Mammary epithelial cell (primary cell): ENCODE results near the gene DENND1A.

Experiments
- EZH2 ChIP-seq: IDR thresholded peaks from 2 replicates; pipeline ENCODE4 v1.6.1; 2012; ENCODE audit warnings: low read length, inconsistent platforms, borderline replicate concordance
- TF ChIP-seq, protein P1 (sequence below), 2 donors: IDR thresholded peaks in 1 of 2; conservative IDR thresholded peaks in 1 of 2; 2 replicates each; pipeline ENCODE4 v1.5.1; 2011 to 2012; ENCODE audit warnings: inconsistent platforms in 2 of 2, low read length in 2 of 2, mild to moderate bottlenecking in 2 of 2, control low read depth in 1 of 2, low read depth in 1 of 2; ENCODE audit not compliant: insufficient read depth in 1 of 2; ENCODE audit errors: extremely low read depth in 1 of 2

GRCh38 chr9:123651273-123651672 is 278.7 kb downstream of the DENND1A start:
- TF ChIP-seq, protein P1, sequence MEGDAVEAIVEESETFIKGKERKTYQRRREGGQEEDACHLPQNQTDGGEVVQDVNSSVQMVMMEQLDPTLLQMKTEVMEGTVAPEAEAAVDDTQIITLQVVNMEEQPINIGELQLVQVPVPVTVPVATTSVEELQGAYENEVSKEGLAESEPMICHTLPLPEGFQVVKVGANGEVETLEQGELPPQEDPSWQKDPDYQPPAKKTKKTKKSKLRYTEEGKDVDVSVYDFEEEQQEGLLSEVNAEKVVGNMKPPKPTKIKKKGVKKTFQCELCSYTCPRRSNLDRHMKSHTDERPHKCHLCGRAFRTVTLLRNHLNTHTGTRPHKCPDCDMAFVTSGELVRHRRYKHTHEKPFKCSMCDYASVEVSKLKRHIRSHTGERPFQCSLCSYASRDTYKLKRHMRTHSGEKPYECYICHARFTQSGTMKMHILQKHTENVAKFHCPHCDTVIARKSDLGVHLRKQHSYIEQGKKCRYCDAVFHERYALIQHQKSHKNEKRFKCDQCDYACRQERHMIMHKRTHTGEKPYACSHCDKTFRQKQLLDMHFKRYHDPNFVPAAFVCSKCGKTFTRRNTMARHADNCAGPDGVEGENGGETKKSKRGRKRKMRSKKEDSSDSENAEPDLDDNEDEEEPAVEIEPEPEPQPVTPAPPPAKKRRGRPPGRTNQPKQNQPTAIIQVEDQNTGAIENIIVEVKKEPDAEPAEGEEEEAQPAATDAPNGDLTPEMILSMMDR (conservative IDR thresholded peaks at IDR 0.05 in 1 of 2, IDR thresholded peaks at IDR 0.05 in 1 of 2; ENCODE audit: extremely low read depth in 1 of 2, insufficient read depth in 1 of 2, low read depth in 1 of 2, low read length in 2 of 2): no peak
- no peak for TF ChIP-seq EZH2
